SHP77 (cell line): ENCODE measurements around the gene PARD3.

Experiments used
- DNase-seq, 2 experiments: peaks; one replicate each; lab custom pipeline; 2025; lab: John Stamatoyannopoulos, UW

Gene PARD3

DNA sequence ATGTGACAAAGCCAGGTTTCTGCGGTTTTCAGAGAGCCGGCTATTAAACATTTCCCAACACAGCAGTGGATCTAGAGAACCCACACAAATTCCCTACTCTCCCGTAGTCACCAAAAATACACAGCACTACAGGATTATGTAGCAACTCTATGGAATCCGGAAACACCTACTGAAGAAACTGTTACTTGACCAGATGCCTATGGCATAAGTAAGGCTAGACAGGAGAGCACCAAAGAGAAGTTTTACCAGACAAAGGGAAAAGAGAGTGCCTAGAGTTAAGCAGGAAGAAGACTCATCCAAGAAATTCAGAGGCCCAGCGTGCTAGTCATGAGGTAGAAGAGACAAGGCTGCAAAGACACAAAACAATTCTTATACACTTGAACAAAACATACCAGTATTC lies 321.1 kb downstream of the PARD3 start:
- no peak for DNase-seq

GRCh38 chr10:34492081-34492480 lies 323.0 kb downstream of the PARD3 start:
- peak; percentile 87 to 89 for DNase-seq

- peak; percentile 35 to 68 for DNase-seq
Observed at GRCh38 chr10:34491678-34492077, 323.4 kb downstream of the PARD3 start.

DNA sequence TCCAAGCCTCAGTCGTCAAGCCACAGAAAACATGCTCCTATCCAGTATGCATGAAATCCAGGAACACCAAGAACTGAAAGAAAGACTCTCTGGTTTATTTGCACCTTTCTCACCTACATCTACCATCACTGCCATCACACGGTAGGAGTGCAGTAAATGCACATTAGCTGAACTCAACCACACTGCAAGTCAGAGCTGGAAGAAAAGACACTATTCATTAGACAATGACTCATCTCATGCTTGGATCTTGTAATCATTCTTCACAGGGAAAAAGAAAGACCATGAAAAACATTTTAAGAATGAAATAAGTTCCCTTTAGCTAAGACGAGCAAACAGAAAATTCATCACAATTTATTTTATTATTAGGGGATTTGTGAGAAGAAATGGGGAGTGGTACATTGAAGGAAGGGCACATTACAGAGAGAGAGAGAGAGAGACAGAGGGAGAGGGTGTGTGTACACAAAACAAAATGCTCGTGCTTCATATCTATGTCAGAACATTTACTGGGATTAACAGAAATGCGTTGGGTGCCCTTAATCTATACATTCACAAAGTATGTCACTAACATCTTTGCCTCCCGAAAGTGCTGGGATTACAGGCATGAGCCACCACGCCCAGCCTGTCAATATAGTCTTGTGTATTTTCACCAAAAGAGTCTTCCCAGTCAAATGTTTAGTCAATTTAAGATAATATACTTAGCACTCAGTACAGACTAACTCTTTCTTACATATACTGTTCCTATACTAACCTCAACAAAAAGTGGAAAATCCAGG lies 324.9 kb downstream of the PARD3 start:
- DNase-seq, result no peak

DNA sequence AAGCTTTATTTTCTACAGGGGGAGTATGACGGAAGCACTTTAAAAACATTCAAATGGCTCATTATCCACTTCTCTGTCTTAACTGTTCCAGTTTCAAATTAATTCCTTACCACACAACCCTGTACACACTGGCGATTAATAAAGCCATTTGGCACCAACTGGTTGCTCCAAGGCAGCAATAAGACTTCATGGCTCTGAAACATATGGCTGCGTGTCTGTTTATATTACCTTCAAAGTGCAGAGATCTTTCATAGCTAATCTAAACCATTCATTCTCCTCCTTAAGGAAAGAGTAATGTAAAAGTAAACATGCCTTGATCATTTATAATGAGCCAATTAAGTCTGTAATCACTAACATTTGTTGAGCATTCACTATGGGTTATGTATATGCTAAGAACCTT lies 325.7 kb downstream of the PARD3 start:
- no peak for DNase-seq

- DNase-seq, result no peak
Observed at GRCh38 chr10:34488476-34489130, 326.5 kb downstream of the PARD3 start.

DNA sequence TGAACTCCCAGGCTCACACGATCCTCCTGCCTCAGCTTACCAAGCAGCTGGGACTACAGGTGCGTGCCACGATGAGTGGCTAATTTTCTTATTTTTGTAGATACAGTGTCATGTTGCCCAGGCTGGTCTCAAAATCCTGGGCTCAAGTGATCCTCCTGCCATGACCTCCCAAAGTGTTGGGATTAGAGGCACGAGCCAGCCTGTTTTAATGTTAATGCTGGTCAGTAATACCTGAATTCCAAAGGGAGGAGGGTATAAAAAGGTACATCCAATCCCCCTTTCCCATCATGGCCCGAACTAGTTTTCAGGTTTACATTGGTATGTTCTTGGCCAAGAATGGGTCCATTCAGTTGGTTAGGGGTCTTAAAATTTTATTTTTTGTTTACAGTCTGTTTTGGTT lies 329.1 kb downstream of the PARD3 start:
- no peak for DNase-seq

DNA sequence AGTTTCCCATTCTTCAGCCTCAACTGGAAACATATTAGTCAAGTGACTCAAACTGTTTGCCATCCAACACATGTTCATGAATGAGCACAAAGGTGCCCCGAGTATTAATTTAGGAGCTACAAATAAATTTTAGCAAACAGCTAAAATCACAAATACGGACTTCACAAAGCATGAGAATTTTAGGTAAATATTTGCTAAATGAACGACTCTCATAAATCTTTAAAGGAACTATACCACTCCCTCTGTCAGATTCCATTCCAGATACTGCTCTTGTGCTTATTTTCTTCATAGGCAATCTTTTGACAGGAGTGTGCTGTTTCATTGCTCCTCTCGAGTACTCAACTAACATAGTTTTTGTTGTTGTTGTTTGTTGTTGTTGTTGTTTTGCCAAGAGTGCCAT lies 330.9 kb downstream of the PARD3 start:
- no peak for DNase-seq

DNA sequence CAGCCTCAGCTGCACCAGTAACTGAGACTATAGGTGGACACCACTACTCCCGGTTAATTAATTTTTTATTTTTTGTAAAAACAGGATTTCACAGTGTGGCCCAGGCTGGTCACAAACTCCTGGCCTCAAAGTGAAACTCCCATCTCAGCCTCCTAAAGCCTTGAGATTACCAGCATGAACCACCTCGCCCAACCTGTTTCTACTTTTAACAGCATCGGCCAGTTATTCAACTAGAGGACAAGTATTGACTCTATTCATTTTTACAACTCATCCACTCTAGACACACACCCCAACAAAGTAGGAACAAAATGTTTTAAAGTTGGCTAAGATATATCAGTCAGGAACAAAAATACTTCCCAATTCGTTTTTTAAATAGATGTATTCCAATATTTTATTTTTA lies 334.8 kb downstream of the PARD3 start:
- no peak for DNase-seq

GRCh38 chr10:34479520-34480179 lies 335.4 kb downstream of the PARD3 start:
- no peak for DNase-seq

- DNase-seq, result no peak
Observed at GRCh38 chr10:34477249-34477648, 337.8 kb downstream of the PARD3 start.

DNA sequence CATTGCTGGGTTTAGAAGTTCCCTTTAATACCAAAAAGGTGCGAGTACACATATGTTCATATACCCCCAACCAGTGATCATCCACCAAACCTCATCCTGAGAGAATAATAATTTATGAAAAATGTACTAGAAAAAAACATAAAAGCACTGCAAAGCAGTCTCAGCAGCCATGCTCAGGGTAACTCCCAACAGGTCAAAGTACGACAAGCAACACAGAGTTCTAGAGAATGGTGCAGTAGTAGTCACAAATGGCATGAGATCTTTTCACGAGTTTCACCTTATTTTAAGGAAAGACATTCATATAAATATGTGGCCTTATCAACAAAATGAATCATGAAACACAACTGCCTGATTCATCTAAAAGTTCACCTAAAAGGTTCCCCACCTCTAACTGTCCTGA lies 338.5 kb downstream of the PARD3 start:
- no peak for DNase-seq

GRCh38 chr10:34475786-34476185 lies 339.3 kb downstream of the PARD3 start:
- no peak for DNase-seq

GRCh38 chr10:34475274-34475646 lies 339.8 kb downstream of the PARD3 start:
- DNase-seq, result no peak

DNA sequence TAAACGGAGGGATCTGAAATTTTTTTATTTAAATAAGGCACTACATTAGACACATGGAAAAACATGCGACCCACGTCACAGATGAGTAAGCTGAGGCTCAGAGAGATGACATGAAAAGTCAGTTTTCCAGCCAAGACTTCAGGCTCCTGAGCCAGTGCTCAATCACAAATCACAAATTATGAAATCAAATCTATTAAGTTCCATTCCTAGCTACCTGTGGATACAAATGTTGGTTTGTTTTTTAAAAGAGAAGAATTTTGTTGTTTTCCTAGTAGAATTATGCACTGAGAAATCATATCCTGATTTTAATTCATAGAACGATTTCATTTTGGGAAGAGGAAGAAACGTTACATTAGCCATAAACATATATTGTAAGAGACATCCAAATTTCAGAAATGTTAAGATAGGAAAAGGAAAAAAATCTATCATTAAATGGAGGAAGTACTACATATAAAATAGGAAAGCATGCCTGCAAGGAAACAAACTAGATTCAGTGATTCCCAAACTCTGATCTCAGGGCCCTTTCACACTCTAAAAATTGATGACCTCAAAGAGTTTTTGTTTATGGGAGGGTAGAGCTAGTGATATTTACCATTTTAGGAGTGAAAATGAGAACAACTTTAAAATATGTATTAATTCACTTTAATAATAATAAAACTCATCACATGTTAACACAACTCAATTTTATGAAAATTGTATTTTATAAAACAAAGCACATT lies 340.4 kb downstream of the PARD3 start:
- no peak for DNase-seq

DNA sequence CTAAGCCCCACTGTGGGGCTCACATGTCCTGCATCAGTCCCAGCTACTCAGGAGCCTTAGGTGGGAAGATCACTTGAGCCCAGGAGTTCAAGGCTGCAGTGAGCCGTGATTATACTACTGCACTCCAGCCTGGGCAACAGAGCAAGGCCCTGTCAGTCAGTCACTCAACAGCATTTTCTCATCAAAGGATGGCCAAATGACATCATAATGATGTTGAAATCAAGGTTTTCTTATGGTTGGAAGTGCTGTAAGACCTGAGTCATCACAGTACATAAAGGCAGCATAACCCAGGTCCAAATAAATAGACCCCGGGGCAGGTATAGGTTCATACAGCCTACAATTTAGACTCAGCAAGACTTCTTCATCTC lies 341.1 kb downstream of the PARD3 start:
- no peak for DNase-seq

GRCh38 chr10:34473174-34474008 lies 341.7 kb downstream of the PARD3 start:
- no peak for DNase-seq

DNA sequence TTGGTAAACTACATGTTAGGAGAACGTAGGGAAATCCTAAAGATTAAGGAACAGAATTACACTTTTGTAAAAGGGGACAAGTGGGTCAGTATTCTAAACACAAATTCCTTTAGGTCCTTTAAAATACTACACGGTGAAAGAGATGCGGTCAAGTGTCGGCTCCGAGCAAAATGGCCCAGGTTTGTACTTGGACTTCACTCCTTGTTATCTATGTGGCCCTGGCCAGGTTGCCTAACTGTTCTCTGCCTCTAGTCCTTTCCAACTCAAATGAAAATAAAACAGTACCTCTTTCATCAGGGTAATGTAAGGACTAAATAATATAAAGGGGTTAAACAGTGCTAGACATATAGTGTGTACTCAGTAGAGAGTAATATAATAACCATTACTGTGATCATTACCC lies 344.8 kb downstream of the PARD3 start:
- DNase-seq, result no peak

DNA sequence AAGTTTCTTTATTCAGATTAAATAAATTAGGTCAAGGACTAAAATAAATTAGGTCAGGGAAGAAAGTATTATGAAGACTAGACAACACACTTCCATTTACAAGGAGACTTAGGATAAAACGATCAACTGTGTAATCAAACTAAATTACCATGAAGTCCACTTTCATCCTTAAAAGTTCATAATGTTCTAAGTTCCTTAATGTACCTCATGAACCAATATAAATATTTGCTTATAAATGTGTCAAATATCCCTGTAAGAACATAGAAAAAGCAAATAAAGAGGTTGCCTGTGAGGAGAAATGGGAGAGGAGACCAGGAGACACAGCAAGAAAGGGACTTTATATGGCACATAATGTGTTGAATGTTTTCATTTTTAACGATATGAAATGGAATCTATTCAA lies 345.6 kb downstream of the PARD3 start:
- no peak for DNase-seq

- DNase-seq, result no peak
Observed at GRCh38 chr10:34467902-34468301, 347.2 kb downstream of the PARD3 start.

DNA sequence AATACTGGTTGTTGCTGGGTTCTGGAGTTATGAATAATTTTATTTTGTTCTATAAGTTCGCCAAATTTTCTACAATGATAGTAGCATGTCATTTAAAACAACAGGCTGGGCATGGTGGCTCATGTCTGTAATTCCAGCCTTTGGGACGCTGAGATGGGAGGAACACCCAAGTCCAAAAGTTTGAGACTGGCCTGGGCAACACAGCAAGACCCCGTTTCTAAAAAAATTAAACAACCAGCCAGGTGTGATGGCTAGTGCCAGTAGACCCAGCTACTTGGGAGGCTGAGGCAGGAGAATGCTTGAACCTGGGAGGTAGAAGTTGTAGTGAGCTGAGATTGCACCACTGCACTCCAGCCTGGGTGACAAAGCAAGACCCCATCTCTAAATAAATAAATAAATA lies 347.7 kb downstream of the PARD3 start:
- DNase-seq, result no peak

DNA sequence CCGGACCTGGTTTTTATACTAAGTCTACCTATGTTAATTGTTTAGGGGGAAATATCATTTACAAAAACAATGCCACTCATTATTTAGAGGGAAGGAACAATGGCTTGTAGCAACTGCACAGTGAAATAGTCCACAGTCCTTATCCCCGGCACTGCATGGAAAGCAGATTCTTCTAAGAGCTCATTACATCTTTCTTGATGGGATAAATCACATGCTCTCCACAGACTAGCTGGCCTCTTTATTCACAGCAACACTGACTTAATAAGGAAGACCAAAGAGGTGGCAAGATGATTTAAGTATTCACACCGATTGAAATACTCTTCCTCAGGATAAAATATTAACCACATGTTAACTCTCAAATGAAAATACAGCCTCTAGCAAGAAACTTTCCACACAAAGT lies 349.4 kb downstream of the PARD3 start:
- no peak for DNase-seq
